HCT116 (cell line): Measurements from ENCODE around the gene GLRX. TPM values are rescaled to one million over a fixed set of nuclear protein-coding genes. Genes with fewer than 3 reads are reported as not detected.

Experiments used
- ATAC-seq: fragments of 200-7000 bp; cut with Tn5 transposase; 2 replicates; pipeline ENCODE4 v1.9.1; 2020; ENCODE audit warnings: mild to moderate bottlenecking, moderate library complexity
- BruUV-seq: library from RNA; stranded (reverse); fragments of 400-500 nt; replicated peaks from 2 replicates; lab custom pipeline; 2021; lab: Mats Ljungman, UMichigan
- CTCF ChIA-PET: fragments of 300-600 bp; sonication (Branson Sonifier 250); formaldehyde crosslinking; loops from one replicate; lab custom pipeline; 2021; ENCODE audit warnings: antibody characterized with exemption; lab: Charles Lee
- POLR2A ChIA-PET: fragments of 300-600, 350-600 bp; sonication (Branson Sonifier 250); formaldehyde crosslinking; loops from one replicate; lab custom pipeline; 2021; ENCODE audit warnings: antibody characterized with exemption; lab: Charles Lee
- RAD21 ChIA-PET, 2 experiments: fragments of 300-600 bp; sonication (Branson Sonifier 250); formaldehyde crosslinking; loops; one replicate each; lab custom pipeline; 2023; ENCODE audit warnings: low total read pairs in 2 of 2; ENCODE audit not compliant: uncharacterized antibody in 2 of 2, unreplicated experiment in 2 of 2, low non-redundant PET in 1 of 2; lab: Charles Lee
- DNase-seq: peaks from one replicate; pipeline ENCODE4 v3.0.0-alpha.2; 2010; ENCODE audit warnings: low read depth, low spot score
- H2AFZ ChIP-seq: fragments of 200-600 bp; shearing (Covaris generic), sonication (generic); 2 replicates; pipeline ENCODE4 v1.6.1; 2017; ENCODE audit warnings: low read depth, mixed run types, mixed read lengths, antibody characterized with exemption, low read length; ENCODE audit not compliant: poor library complexity, severe bottlenecking
- H3K27ac ChIP-seq: 2 replicates; pipeline ENCODE4 v1.5.1; 2012; ENCODE audit warnings: low read depth, low read length
- H3K27me3 ChIP-seq: fragments of 200-600 bp; sonication (generic); 2 replicates; pipeline ENCODE4 v1.6.1; 2016; ENCODE audit warnings: mixed run types, low read length, mixed read lengths; ENCODE audit not compliant: insufficient read depth
- H3K36me3 ChIP-seq, 2 experiments: fragments of 200-500 bp in 1 of 2; fragments of 200-600 bp in 1 of 2; sonication (Bioruptor generic) in 1 of 2; sonication (generic) in 1 of 2; 2 replicates each; pipeline versions ENCODE4 v1.5.1 to v1.6.1; 2014 to 2016; ENCODE audit warnings: low read length in 2 of 2, inconsistent platforms in 1 of 2, mixed read lengths in 1 of 2, mixed run types in 1 of 2; ENCODE audit not compliant: insufficient read depth in 2 of 2, control insufficient read depth in 1 of 2
- H3K4me1 ChIP-seq, 2 experiments: fragments of 200-600 bp in 1 of 2; sonication (generic) in 1 of 2; 2 replicates each; pipeline versions ENCODE4 v1.5.1 to v1.6.1; 2012 to 2017; ENCODE audit warnings: low read length in 2 of 2, inconsistent platforms in 1 of 2, mild to moderate bottlenecking in 1 of 2, mixed read lengths in 1 of 2, mixed run types in 1 of 2, moderate library complexity in 1 of 2; ENCODE audit not compliant: insufficient read depth in 2 of 2, control insufficient read depth in 1 of 2
- H3K4me2 ChIP-seq: fragments of 200-600 bp; sonication (generic); 2 replicates; pipeline ENCODE4 v1.6.1; 2017; ENCODE audit warnings: mixed run types, low read length, mixed read lengths
- H3K4me3 ChIP-seq, 2 experiments: fragments of 200-600 bp in 1 of 2; sonication (generic) in 1 of 2; replicated peaks in 1 of 2; 2 replicates each; pipeline ENCODE4 v1.5.1; 2011 to 2016; ENCODE audit warnings: low read length in 2 of 2, control low read depth in 1 of 2, low read depth in 1 of 2, mild to moderate bottlenecking in 1 of 2, mixed read lengths in 1 of 2, mixed run types in 1 of 2
- H3K79me2 ChIP-seq: fragments of 200-600 bp; sonication (generic); 2 replicates; pipeline ENCODE4 v1.6.1; 2017; ENCODE audit warnings: mild to moderate bottlenecking, mixed run types, low read length, moderate library complexity, mixed read lengths; ENCODE audit not compliant: insufficient read depth
- H3K9ac ChIP-seq: fragments of 200-600 bp; sonication (generic); 2 replicates; pipeline ENCODE4 v1.6.1; 2016; ENCODE audit warnings: low read length, mixed read lengths
- H3K9me2 ChIP-seq: fragments of 200-600 bp; sonication (generic), shearing (Covaris generic); 2 replicates; pipeline ENCODE4 v1.6.1; 2017; ENCODE audit warnings: mixed run types, mild to moderate bottlenecking, moderate library complexity; ENCODE audit not compliant: insufficient read depth
- H3K9me3 ChIP-seq, 2 experiments: fragments of 200-500 bp in 1 of 2; fragments of 200-600 bp in 1 of 2; sonication (Bioruptor generic) in 1 of 2; sonication (generic) in 1 of 2; 2 replicates each; pipeline ENCODE4 v1.6.1; 2014 to 2017; ENCODE audit warnings: low read length in 2 of 2, mixed read lengths in 2 of 2, inconsistent platforms in 1 of 2, low read depth in 1 of 2, mild to moderate bottlenecking in 1 of 2, mixed run types in 1 of 2, moderate library complexity in 1 of 2; ENCODE audit not compliant: control insufficient read depth in 1 of 2, insufficient read depth in 1 of 2
- H4K20me1 ChIP-seq: fragments of 200-600 bp; sonication (generic), shearing (Covaris generic); 2 replicates; pipeline ENCODE4 v1.6.1; 2017; ENCODE audit warnings: mixed run types, mild to moderate bottlenecking, moderate library complexity; ENCODE audit not compliant: insufficient read depth
- CEBPB ChIP-seq: IDR thresholded peaks from 2 replicates; pipeline ENCODE4 v1.6.1; 2012; ENCODE audit warnings: low read depth
- EZH2 ChIP-seq: fragments of 200-600 bp; sonication (generic); IDR thresholded peaks from 2 replicates; pipeline ENCODE4 v1.6.1; 2017; ENCODE audit warnings: antibody characterized with exemption, mixed run types
- EZH2phosphoT487 ChIP-seq: fragments of 200-600 bp; IDR thresholded peaks from 2 replicates; pipeline ENCODE4 v1.6.1; 2018; ENCODE audit warnings: antibody characterized with exemption, borderline replicate concordance
- JUND ChIP-seq: IDR thresholded peaks from 2 replicates; pipeline ENCODE4 v1.6.1; 2012
- POLR2A ChIP-seq: IDR thresholded peaks from 2 replicates; pipeline ENCODE4 v1.7.0; 2011; ENCODE audit warnings: borderline replicate concordance; ENCODE audit not compliant: insufficient read depth, insufficient read length; ENCODE audit errors: extremely low read depth
- SP1 ChIP-seq: IDR thresholded peaks from 2 replicates; pipeline ENCODE4 v1.6.1; 2012; ENCODE audit warnings: low read depth
- SRF ChIP-seq: IDR thresholded peaks from 2 replicates; pipeline ENCODE4 v1.6.1; 2012; ENCODE audit warnings: low read depth
- TCF7L2 ChIP-seq: IDR thresholded peaks from 2 replicates; pipeline ENCODE4 v1.7.0; 2011; ENCODE audit warnings: borderline replicate concordance, inconsistent platforms; ENCODE audit not compliant: insufficient read depth, insufficient read length; ENCODE audit errors: extremely low read depth
- YY1 ChIP-seq: IDR thresholded peaks from 2 replicates; pipeline ENCODE4 v1.6.1; 2011; ENCODE audit warnings: low read length, low read depth, moderate library complexity, mild to moderate bottlenecking; ENCODE audit not compliant: insufficient replicate concordance; ENCODE audit errors: extremely low read depth
- intact Hi-C: fragments of 100-400 bp; cut with micrococcal nuclease; formaldehyde crosslinking; loops from 2 replicates; pipeline ENCODE4 v1.10.0; 2022
- total RNA-seq: library from RNA; stranded (reverse); gene quantifications from one replicate; pipeline ENCODE4 v1.2.1, GENCODE V29; 2021; ENCODE audit not compliant: unreplicated experiment
- TF ChIP-seq, protein P1 (sequence below): IDR thresholded peaks from 2 replicates; pipeline ENCODE4 v1.6.1; 2012

GLRX gene
- total RNA-seq, 1 experiment from 2014 or later = 29.3 TPM

DNA sequence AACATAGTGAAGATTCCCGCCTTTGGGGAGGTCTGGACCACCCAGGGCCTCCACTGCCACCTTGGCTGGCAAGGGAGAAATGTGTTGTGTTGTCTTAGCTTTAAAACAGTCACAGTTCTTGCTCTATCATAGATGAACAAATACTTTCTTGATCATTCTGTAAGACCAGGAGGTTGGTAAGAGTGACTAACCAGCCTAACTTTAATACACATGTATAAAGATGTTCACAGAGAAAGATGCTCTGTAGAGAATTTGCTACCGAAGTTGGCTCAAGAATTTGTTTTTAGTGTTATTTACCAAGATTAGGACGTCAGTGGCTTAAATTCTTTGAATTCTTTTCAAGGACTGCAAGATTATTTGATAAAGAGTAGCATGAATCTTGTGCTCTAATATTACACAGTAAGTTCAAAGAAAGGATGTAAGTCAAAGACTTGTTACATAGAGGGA, 28.4 kb downstream of the GLRX start (continued):
- TF ChIP-seq SRF (no peak), JUND (no peak), POLR2A (no peak)

GRCh38 chr5:95791751-95792150, 30.8 kb downstream of the GLRX start:
- intact Hi-C loops = no loop called here
- POLR2A ChIA-PET = no interaction called here
- Histone ChIP-seq H4K20me1 (no peaks in the 10 kb centered on the region), H3K9me2 (no peaks in the 10 kb centered on the region), H3K4me1 (no peaks in the 10 kb centered on the region), H2AFZ (no peak overlapping the region), H3K4me2 (no peak overlapping the region), H3K9me3 (no peaks in the 10 kb centered on the region), H3K79me2 (no peaks in the 10 kb centered on the region), H3K27ac (no peak overlapping the region), H3K4me3 (no peak overlapping the region), H3K9ac (no peak overlapping the region), H3K27me3 (no peaks in the 10 kb centered on the region), H3K36me3 (peaks cover 0 to 13% of the 10 kb centered on the region in 2 experiments; a peak in 2 of 4 replicates)
- no TSS peak for BruUV-seq
- RAD21 ChIA-PET = no interaction called here
- ATAC-seq = no peak
- CTCF ChIA-PET = interaction anchor here (1.7 to 3.5 kb wide), 2 partner anchors 11 kb away, joined by 9 to 20 read pairs; no protein-coding TSS in a partner anchor
- DNase-seq = no peak
- no peak for TF ChIP-seq EZH2phosphoT487

DNA sequence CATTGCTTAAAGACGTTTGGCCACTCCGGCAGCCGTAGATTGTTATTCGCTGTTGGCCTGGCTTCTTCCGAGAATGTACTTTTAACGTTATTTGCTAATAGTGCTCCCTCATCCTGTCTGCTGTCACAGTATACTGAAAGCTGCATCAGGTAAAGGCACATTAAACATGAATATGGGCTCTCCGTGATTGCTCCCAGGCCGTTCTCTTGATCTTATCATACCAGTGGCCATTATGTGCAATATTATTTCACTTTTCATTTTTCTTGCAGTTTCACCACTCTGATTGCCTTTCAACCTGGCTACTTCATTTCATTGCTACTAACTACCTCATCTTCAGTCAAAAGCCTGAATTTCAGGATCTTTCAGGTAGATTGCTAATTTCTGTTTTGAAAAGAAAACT, 34.0 kb downstream of the GLRX start:
- Histone ChIP-seq H3K27ac (no peak overlapping the region), H3K27me3 (no peaks in the 10 kb centered on the region), H4K20me1 (no peaks in the 10 kb centered on the region), H3K4me2 (no peak overlapping the region), H3K36me3 (peaks cover 0 to 16% of the 10 kb centered on the region in 2 experiments; a peak in 2 of 4 replicates), H3K4me3 (no peak overlapping the region), H2AFZ (no peak overlapping the region), H3K4me1 (no peaks in the 10 kb centered on the region), H3K9me3 (no peaks in the 10 kb centered on the region), H3K79me2 (no peaks in the 10 kb centered on the region)
- RAD21 ChIA-PET = no interaction called here
- no peak for DNase-seq
- POLR2A ChIA-PET = no interaction called here
- CTCF ChIA-PET = interaction anchor here (3.5 kb wide), 1 partner anchor 7 kb away, joined by 20 read pairs; no protein-coding TSS in a partner anchor
- no peak for ATAC-seq
- no TSS peak for BruUV-seq
- intact Hi-C loops = no loop called here
- TF ChIP-seq EZH2 = no peak
- no peak for TF ChIP-seq CEBPB
- no peak for TF ChIP-seq JUND
- TF ChIP-seq SP1 = no peak
- TF ChIP-seq, protein P1, sequence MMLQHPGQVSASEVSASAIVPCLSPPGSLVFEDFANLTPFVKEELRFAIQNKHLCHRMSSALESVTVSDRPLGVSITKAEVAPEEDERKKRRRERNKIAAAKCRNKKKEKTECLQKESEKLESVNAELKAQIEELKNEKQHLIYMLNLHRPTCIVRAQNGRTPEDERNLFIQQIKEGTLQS = no peak
- TF ChIP-seq YY1 = no peak
- TF ChIP-seq TCF7L2 = no peak
- no peak for TF ChIP-seq SRF
- TF ChIP-seq, all 23 proteins: peak for 0
- H3K9me2 ChIP-seq = no peaks in the 10 kb centered on the region
- H3K9ac ChIP-seq = no peak overlapping the region
